IPS-18c (cell line): ENCODE data around the gene VEGFC.

Experiments used
- H3K4me3 ChIP-seq: 2 replicates; pipeline ENCODE4 v1.7.0; 2013; ENCODE audit warnings: low read depth, mild to moderate bottlenecking, low read length, moderate library complexity; ENCODE audit not compliant: insufficient read depth
- H3K9me3 ChIP-seq: one replicate; pipeline ENCODE4 v1.6.1; 2013; ENCODE audit warnings: mild to moderate bottlenecking, low read length, moderate library complexity; ENCODE audit not compliant: control insufficient read depth, insufficient read depth

The VEGFC gene

GRCh38 chr4:176746846-176747245 lies 45.9 kb downstream of the VEGFC start:
- no peaks in the 10 kb centered on the region for H3K9me3 ChIP-seq
- no peak overlapping the region for H3K4me3 ChIP-seq

- Histone ChIP-seq H3K9me3 (no peaks in the 10 kb centered on the region), H3K4me3 (no peak overlapping the region)
Observed at GRCh38 chr4:176745902-176746301, 46.8 kb downstream of the VEGFC start.

GRCh38 chr4:176744091-176744490 lies 48.6 kb downstream of the VEGFC start:
- Histone ChIP-seq H3K4me3 (no peak overlapping the region), H3K9me3 (no peaks in the 10 kb centered on the region)

GRCh38 chr4:176742211-176742610 lies 50.5 kb downstream of the VEGFC start:
- no peaks in the 10 kb centered on the region for H3K9me3 ChIP-seq
- no peak overlapping the region for H3K4me3 ChIP-seq

GRCh38 chr4:176741253-176741652 lies 51.5 kb downstream of the VEGFC start:
- Histone ChIP-seq H3K4me3 (no peak overlapping the region), H3K9me3 (no peaks in the 10 kb centered on the region)

GRCh38 chr4:176735300-176735699 lies 57.4 kb downstream of the VEGFC start:
- Histone ChIP-seq H3K9me3 (no peaks in the 10 kb centered on the region), H3K4me3 (no peak overlapping the region)

GRCh38 chr4:176734461-176734860 lies 58.3 kb downstream of the VEGFC start:
- H3K9me3 ChIP-seq: no peaks in the 10 kb centered on the region
- no peak overlapping the region for H3K4me3 ChIP-seq

- H3K4me3 ChIP-seq: no peak overlapping the region
Observed at GRCh38 chr4:176729489-176729888, 63.2 kb downstream of the VEGFC start.

GRCh38 chr4:176726803-176727202 lies 65.9 kb downstream of the VEGFC start:
- Histone ChIP-seq H3K4me3 (no peak overlapping the region), H3K9me3 (no peaks in the 10 kb centered on the region)

More at GRCh38 chr4:176729489-176729888, 63.2 kb downstream of the VEGFC start:
- H3K9me3 ChIP-seq: no peaks in the 10 kb centered on the region

GRCh38 chr4:176721459-176721858 lies 71.3 kb downstream of the VEGFC start:
- H3K4me3 ChIP-seq: no peak overlapping the region

GRCh38 chr4:176718881-176719280 lies 73.8 kb downstream of the VEGFC start:
- Histone ChIP-seq H3K9me3 (no peaks in the 10 kb centered on the region), H3K4me3 (no peak overlapping the region)

More at GRCh38 chr4:176721459-176721858, 71.3 kb downstream of the VEGFC start:
- no peaks in the 10 kb centered on the region for H3K9me3 ChIP-seq

GRCh38 chr4:176717237-176717636 lies 75.5 kb downstream of the VEGFC start:
- Histone ChIP-seq H3K4me3 (no peak overlapping the region), H3K9me3 (peaks cover 2% of the 10 kb centered on the region)

- peaks cover 2% of the 10 kb centered on the region for H3K9me3 ChIP-seq
- no peak overlapping the region for H3K4me3 ChIP-seq
Observed at GRCh38 chr4:176709417-176709816, 83.3 kb downstream of the VEGFC start.

GRCh38 chr4:176708771-176709311 lies 83.9 kb downstream of the VEGFC start:
- peaks cover 2% of the 10 kb centered on the region for H3K9me3 ChIP-seq

GRCh38 chr4:176690716-176691115 lies 102.0 kb downstream of the VEGFC start:
- H3K4me3 ChIP-seq: no peak overlapping the region
- no peaks in the 10 kb centered on the region for H3K9me3 ChIP-seq

More at GRCh38 chr4:176708771-176709311, 83.9 kb downstream of the VEGFC start:
- no peak overlapping the region for H3K4me3 ChIP-seq

GRCh38 chr4:176680668-176681180 lies 112.0 kb downstream of the VEGFC start:
- H3K4me3 ChIP-seq: no peak overlapping the region

GRCh38 chr4:176676901-176677300 lies 115.8 kb downstream of the VEGFC start:
- Histone ChIP-seq H3K9me3 (no peaks in the 10 kb centered on the region), H3K4me3 (no peak overlapping the region)

More at GRCh38 chr4:176680668-176681180, 112.0 kb downstream of the VEGFC start:
- H3K9me3 ChIP-seq: no peaks in the 10 kb centered on the region

- no peaks in the 10 kb centered on the region for H3K9me3 ChIP-seq
- H3K4me3 ChIP-seq: no peak overlapping the region
Observed at GRCh38 chr4:176675810-176676209, 116.9 kb downstream of the VEGFC start.

- Histone ChIP-seq H3K4me3 (no peak overlapping the region), H3K9me3 (no peaks in the 10 kb centered on the region)
Observed at GRCh38 chr4:176671532-176671931, 121.2 kb downstream of the VEGFC start.
